DND-41 (cell line): ENCODE measurements around the gene ARHGAP9.

Source experiments
- ATAC-seq: fragments of 200-7000 bp; cut with Tn5 transposase; 3 replicates; pipeline ENCODE4 v1.9.1; 2021; ENCODE audit warnings: low read depth; ENCODE audit not compliant: insufficient read depth
- DNase-seq: peaks from one replicate; pipeline ENCODE4 v3.0.0-alpha.2; 2020
- H2AFZ ChIP-seq: 2 replicates; pipeline ENCODE4 v1.6.0; 2012; ENCODE audit warnings: low read depth, low read length
- H3K27ac ChIP-seq: 2 replicates; pipeline ENCODE4 v1.5.1; 2012; ENCODE audit warnings: low read length, inconsistent platforms
- H3K27me3 ChIP-seq: fragments of 200-600 bp; sonication (generic); 2 replicates; pipeline ENCODE4 v1.6.0; 2012; ENCODE audit warnings: low read length, mild to moderate bottlenecking, inconsistent platforms; ENCODE audit not compliant: insufficient read depth, poor library complexity
- H3K36me3 ChIP-seq: 2 replicates; pipeline ENCODE4 v1.5.1; 2012; ENCODE audit warnings: low read length, inconsistent platforms; ENCODE audit not compliant: insufficient read depth
- H3K4me1 ChIP-seq: 2 replicates; pipeline ENCODE4 v1.5.1; 2012; ENCODE audit warnings: mild to moderate bottlenecking, low read length; ENCODE audit not compliant: insufficient read depth
- H3K4me2 ChIP-seq: 2 replicates; pipeline ENCODE4 v1.6.0; 2012; ENCODE audit warnings: mild to moderate bottlenecking, moderate library complexity, low read length, inconsistent platforms; ENCODE audit not compliant: insufficient read depth
- H3K4me3 ChIP-seq, 2 experiments: fragments of 200-600 bp in 1 of 2; shearing (Covaris generic) in 1 of 2; 2 replicates each; pipeline ENCODE4 v1.5.1; 2012 to 2016; ENCODE audit warnings: inconsistent platforms in 2 of 2, low read length in 2 of 2, mild to moderate bottlenecking in 2 of 2, low read depth in 1 of 2, moderate library complexity in 1 of 2
- H3K79me2 ChIP-seq: 2 replicates; pipeline ENCODE4 v1.6.0; 2012; ENCODE audit warnings: low read length, inconsistent platforms; ENCODE audit not compliant: insufficient read depth
- H3K9ac ChIP-seq: 2 replicates; pipeline ENCODE4 v1.6.0; 2012; ENCODE audit warnings: low read depth, mild to moderate bottlenecking, inconsistent platforms, low read length, moderate library complexity
- H3K9me3 ChIP-seq: 2 replicates; pipeline ENCODE4 v1.5.1; 2012; ENCODE audit warnings: low read length, moderate library complexity, mild to moderate bottlenecking, inconsistent platforms; ENCODE audit not compliant: insufficient read depth, severe bottlenecking
- H4K20me1 ChIP-seq: 2 replicates; pipeline ENCODE4 v1.6.0; 2012; ENCODE audit warnings: low read length; ENCODE audit not compliant: insufficient read depth
- CTCF ChIP-seq: IDR thresholded peaks from 2 replicates; pipeline ENCODE4 v1.5.1; 2012; ENCODE audit warnings: borderline replicate concordance, low read length, moderate library complexity, mild to moderate bottlenecking; ENCODE audit not compliant: poor library complexity, severe bottlenecking; ENCODE audit errors: extremely low read depth
- EZH2 ChIP-seq: IDR thresholded peaks from 3 replicates; pipeline ENCODE4 v1.6.1; 2012; ENCODE audit warnings: borderline replicate concordance, low read depth, mild to moderate bottlenecking, moderate library complexity, low read length, inconsistent platforms; ENCODE audit not compliant: severe bottlenecking

Gene ARHGAP9

GRCh38 chr12:57476162-57476992 lies 3.3 kb downstream of the ARHGAP9 start:
- H3K9ac ChIP-seq = peak overlapping the region; percentile 83

GRCh38 chr12:57475271-57476161 lies 4.2 kb downstream of the ARHGAP9 start:
- no peak for ATAC-seq
- Histone ChIP-seq H3K9me3 (no peaks in the 10 kb centered on the region), H3K4me2 (peak overlapping the region; percentile 90), H3K9ac (no peak overlapping the region; the same call in 1 of the 2 replicates), H3K4me1 (peaks cover 31% of the 10 kb centered on the region), H2AFZ (no peak overlapping the region), H3K27ac (no peak overlapping the region), H4K20me1 (no peaks in the 10 kb centered on the region), H3K79me2 (peaks cover 14% of the 10 kb centered on the region), H3K36me3 (peaks cover 15% of the 10 kb centered on the region), H3K27me3 (no peaks in the 10 kb centered on the region), H3K4me3 (no peak overlapping the region)
- no peak for TF ChIP-seq EZH2
- no peak for TF ChIP-seq CTCF
- DNase-seq = no peak

More at GRCh38 chr12:57476162-57476992, 3.3 kb downstream of the ARHGAP9 start:
- Histone ChIP-seq H3K4me3 (peak overlapping the region; percentile 39 to 74; a peak in 3 of 4 replicates), H3K36me3 (peaks cover 15% of the 10 kb centered on the region), H3K4me2 (peak overlapping the region; percentile 90), H3K4me1 (peaks cover 31% of the 10 kb centered on the region), H3K27ac (peak overlapping the region; percentile 91), H3K27me3 (no peaks in the 10 kb centered on the region), H4K20me1 (no peaks in the 10 kb centered on the region), H3K79me2 (peaks cover 14% of the 10 kb centered on the region), H2AFZ (peak overlapping the region; percentile 63), H3K9me3 (no peaks in the 10 kb centered on the region)
- no peak for ATAC-seq
- peak; percentile 36 for TF ChIP-seq CTCF
- TF ChIP-seq EZH2 = no peak
- peak; percentile 38 for DNase-seq

GRCh38 chr12:57474862-57475261 lies 4.8 kb downstream of the ARHGAP9 start:
- ATAC-seq = no peak
- Histone ChIP-seq H3K27me3 (no peaks in the 10 kb centered on the region), H3K79me2 (peaks cover 14% of the 10 kb centered on the region), H3K4me3 (no peak overlapping the region), H3K4me1 (peaks cover 31% of the 10 kb centered on the region), H4K20me1 (no peaks in the 10 kb centered on the region), H2AFZ (no peak overlapping the region), H3K9ac (no peak overlapping the region), H3K4me2 (no peak overlapping the region), H3K36me3 (peaks cover 15% of the 10 kb centered on the region), H3K27ac (no peak overlapping the region), H3K9me3 (no peaks in the 10 kb centered on the region)
- DNase-seq = no peak
- TF ChIP-seq CTCF (no peak), EZH2 (no peak)
